Activated T-cell treated with anti-CD3 and anti-CD28 coated beads, Interleukin-2, amount 50 U/mL, for 48 hours (primary cell): Measurements from ENCODE around the gene PKD1L1.
"Not testable (repeated sequence)": the region's sequence is repeated elsewhere in the genome, so short reads cannot be mapped to it uniquely, and the experiment has no call there.

ENCODE experiments used
- DNase-seq, 2 experiments: peaks; one replicate each; pipeline ENCODE4 v3.0.0-alpha.2; 2020

PKD1L1 gene

GRCh38 chr7:47948141-47948790 is at the start of gene PKD1L1:
Gene PKD1L1, minus strand, starts transcription at chr7:47948466. Its CDS starts 26 bp downstream, at chr7:47948440.
- no peak for DNase-seq

GRCh38 chr7:47992446-47992845 is 44.2 kb upstream of the PKD1L1 start:
- DNase-seq = no peak

- peak; percentile 88 to 90 for DNase-seq
These were observed 43.6 kb upstream of the PKD1L1 start for GRCh38 chr7:47991741-47992311.

GRCh38 chr7:47991270-47991669 is 43.0 kb upstream of the PKD1L1 start:
- no peak for DNase-seq

- no peak for DNase-seq
These were observed 42.3 kb upstream of the PKD1L1 start for GRCh38 chr7:47990592-47990991.

GRCh38 chr7:47989607-47990400 is 41.5 kb upstream of the PKD1L1 start:
- not testable (repeated sequence) for DNase-seq

GRCh38 chr7:47988496-47989386 is 40.5 kb upstream of the PKD1L1 start:
- DNase-seq = no peak

GRCh38 chr7:47982610-47983009 is 34.3 kb upstream of the PKD1L1 start:
- DNase-seq = no peak

- DNase-seq = not testable (repeated sequence)
These were observed 32.4 kb upstream of the PKD1L1 start for GRCh38 chr7:47980648-47981047.

- DNase-seq = no peak
These were observed 31.5 kb upstream of the PKD1L1 start for GRCh38 chr7:47979832-47980181.

GRCh38 chr7:47979145-47979831 is 31.0 kb upstream of the PKD1L1 start, which contains the start of gene HUS1:
Gene HUS1, minus strand, starts transcription at chr7:47979615. Its CDS starts 96 bp downstream, at chr7:47979519.
- DNase-seq = peak; percentile 96 to 97

- DNase-seq = no peak
These were observed 30.5 kb upstream of the PKD1L1 start for GRCh38 chr7:47978790-47979144.

GRCh38 chr7:47973739-47974138 is 25.5 kb upstream of the PKD1L1 start:
- no peak for DNase-seq

GRCh38 chr7:47970761-47971160 is 22.5 kb upstream of the PKD1L1 start:
- DNase-seq = no peak

GRCh38 chr7:47968847-47969774 is 20.8 kb upstream of the PKD1L1 start:
- DNase-seq = peak; percentile 60 to 72

- no peak for DNase-seq
These were observed 19.4 kb upstream of the PKD1L1 start for GRCh38 chr7:47967708-47968107.

- no peak for DNase-seq
These were observed 18.9 kb upstream of the PKD1L1 start for GRCh38 chr7:47967123-47967522.

GRCh38 chr7:47965456-47965855 is 17.2 kb upstream of the PKD1L1 start:
- no peak for DNase-seq

GRCh38 chr7:47962262-47962661 is 14.0 kb upstream of the PKD1L1 start:
- DNase-seq = no peak

- DNase-seq = no peak
These were observed 8.9 kb upstream of the PKD1L1 start for GRCh38 chr7:47957156-47957555.

GRCh38 chr7:47956220-47956619 is 8.0 kb upstream of the PKD1L1 start:
- no peak for DNase-seq
